ENCODE results near the gene C2orf74.

DNA sequence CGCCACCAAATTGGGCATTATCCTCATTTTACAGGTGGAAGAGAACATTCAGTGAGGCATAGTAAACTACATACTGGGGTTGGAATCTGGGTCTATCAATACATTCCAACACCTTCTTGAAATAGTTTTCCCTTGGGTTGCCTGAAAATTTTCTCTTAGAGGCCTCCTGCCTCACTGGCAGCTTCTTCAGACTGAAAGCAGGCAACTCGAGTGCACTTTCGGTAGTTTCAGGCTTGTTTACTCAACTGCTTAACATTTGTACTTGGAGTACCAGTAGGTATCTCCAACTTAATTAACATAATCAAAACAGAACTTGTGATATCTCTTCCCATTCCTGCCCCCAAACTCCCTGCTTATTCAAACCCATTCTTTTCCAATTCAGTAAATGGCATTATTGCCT lies 36.2 kb upstream of the C2orf74 start:
- TF ChIP-seq, protein P1, sequence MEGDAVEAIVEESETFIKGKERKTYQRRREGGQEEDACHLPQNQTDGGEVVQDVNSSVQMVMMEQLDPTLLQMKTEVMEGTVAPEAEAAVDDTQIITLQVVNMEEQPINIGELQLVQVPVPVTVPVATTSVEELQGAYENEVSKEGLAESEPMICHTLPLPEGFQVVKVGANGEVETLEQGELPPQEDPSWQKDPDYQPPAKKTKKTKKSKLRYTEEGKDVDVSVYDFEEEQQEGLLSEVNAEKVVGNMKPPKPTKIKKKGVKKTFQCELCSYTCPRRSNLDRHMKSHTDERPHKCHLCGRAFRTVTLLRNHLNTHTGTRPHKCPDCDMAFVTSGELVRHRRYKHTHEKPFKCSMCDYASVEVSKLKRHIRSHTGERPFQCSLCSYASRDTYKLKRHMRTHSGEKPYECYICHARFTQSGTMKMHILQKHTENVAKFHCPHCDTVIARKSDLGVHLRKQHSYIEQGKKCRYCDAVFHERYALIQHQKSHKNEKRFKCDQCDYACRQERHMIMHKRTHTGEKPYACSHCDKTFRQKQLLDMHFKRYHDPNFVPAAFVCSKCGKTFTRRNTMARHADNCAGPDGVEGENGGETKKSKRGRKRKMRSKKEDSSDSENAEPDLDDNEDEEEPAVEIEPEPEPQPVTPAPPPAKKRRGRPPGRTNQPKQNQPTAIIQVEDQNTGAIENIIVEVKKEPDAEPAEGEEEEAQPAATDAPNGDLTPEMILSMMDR (IDR thresholded peaks at IDR 0.05) = no peak
- TF ChIP-seq, protein P2, sequence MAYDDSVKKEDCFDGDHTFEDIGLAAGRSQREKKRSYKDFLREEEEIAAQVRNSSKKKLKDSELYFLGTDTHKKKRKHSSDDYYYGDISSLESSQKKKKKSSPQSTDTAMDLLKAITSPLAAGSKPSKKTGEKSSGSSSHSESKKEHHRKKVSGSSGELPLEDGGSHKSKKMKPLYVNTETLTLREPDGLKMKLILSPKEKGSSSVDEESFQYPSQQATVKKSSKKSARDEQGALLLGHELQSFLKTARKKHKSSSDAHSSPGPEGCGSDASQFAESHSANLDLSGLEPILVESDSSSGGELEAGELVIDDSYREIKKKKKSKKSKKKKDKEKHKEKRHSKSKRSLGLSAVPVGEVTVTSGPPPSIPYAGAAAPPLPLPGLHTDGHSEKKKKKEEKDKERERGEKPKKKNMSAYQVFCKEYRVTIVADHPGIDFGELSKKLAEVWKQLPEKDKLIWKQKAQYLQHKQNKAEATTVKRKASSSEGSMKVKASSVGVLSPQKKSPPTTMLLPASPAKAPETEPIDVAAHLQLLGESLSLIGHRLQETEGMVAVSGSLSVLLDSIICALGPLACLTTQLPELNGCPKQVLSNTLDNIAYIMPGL (CRISPR knock-in tag; IDR thresholded peaks at IDR 0.05) = no peak
- TF ChIP-seq ZNF317 (CRISPR knock-in tag; IDR thresholded peaks at IDR 0.05; ENCODE audit: borderline replicate concordance, low read depth) (no peak), IRF2 (CRISPR knock-in tag; IDR thresholded peaks at IDR 0.05; ENCODE audit: borderline replicate concordance, low read depth) (no peak)

All from WTC11 (cell line).